CD14-positive monocyte (primary cell): Measurements from ENCODE around the gene UVRAG. TPM values are rescaled to one million over a fixed set of nuclear protein-coding genes. Genes with fewer than 3 reads are reported as not detected.

Source experiments
- DNase-seq, 3 donors: peaks; one replicate each; pipeline ENCODE4 v3.0.0-alpha.2; 2011 to 2022
- H2AFZ ChIP-seq: 2 replicates; pipeline ENCODE4 v1.6.0; 2012; ENCODE audit warnings: mild to moderate bottlenecking, low read depth, low read length, inconsistent platforms; ENCODE audit not compliant: insufficient read depth, poor library complexity, severe bottlenecking
- H3K27ac ChIP-seq, 2 donors: 1 replicate in 1 of 2; 2 replicates in 1 of 2; pipeline ENCODE4 v1.5.1; 2012 to 2013; ENCODE audit warnings: low read length in 2 of 2, control low read depth in 1 of 2, inconsistent platforms in 1 of 2, low read depth in 1 of 2, mild to moderate bottlenecking in 1 of 2
- H3K27me3 ChIP-seq, 2 donors: one replicate each; pipeline versions ENCODE4 v1.6.0 to v1.6.1; 2011 to 2013; ENCODE audit warnings: low read length in 2 of 2; ENCODE audit not compliant: control insufficient read depth in 2 of 2, insufficient read depth in 2 of 2
- H3K36me3 ChIP-seq, 2 donors: replicated peaks in 1 of 2; 1 replicate in 1 of 2; 2 replicates in 1 of 2; pipeline versions ENCODE4 v1.5.1 to v1.6.1; 2012 to 2013; ENCODE audit warnings: low read length in 2 of 2, control low read depth in 1 of 2, inconsistent platforms in 1 of 2, mild to moderate bottlenecking in 1 of 2; ENCODE audit not compliant: insufficient read depth in 2 of 2, control insufficient read depth in 1 of 2
- H3K4me1 ChIP-seq, 2 donors: 1 replicate in 1 of 2; 2 replicates in 1 of 2; pipeline versions ENCODE4 v1.5.1 to v1.6.1; 2012 to 2013; ENCODE audit warnings: low read length in 2 of 2, control low read depth in 1 of 2, inconsistent platforms in 1 of 2, mild to moderate bottlenecking in 1 of 2, moderate library complexity in 1 of 2; ENCODE audit not compliant: insufficient read depth in 2 of 2, control insufficient read depth in 1 of 2
- H3K4me2 ChIP-seq: replicated peaks from 2 replicates; pipeline ENCODE3; 2012; ENCODE audit warnings: low read length, moderate library complexity, mild to moderate bottlenecking; ENCODE audit not compliant: poor library complexity, severe bottlenecking; ENCODE audit errors: extremely low read depth
- H3K4me3 ChIP-seq, 3 experiments: fragments of 200-600 bp in 1 of 3; sonication (generic) in 1 of 3; replicated peaks in 1 of 3; 1 replicate in 2 of 3; 2 replicates in 1 of 3; pipeline ENCODE4 v1.5.1; 2011 to 2013; ENCODE audit warnings: low read length in 3 of 3, mild to moderate bottlenecking in 3 of 3, control low read depth in 2 of 3, low read depth in 2 of 3, inconsistent platforms in 1 of 3, moderate library complexity in 1 of 3
- H3K79me2 ChIP-seq: 2 replicates; pipeline ENCODE4 v1.6.0; 2012; ENCODE audit warnings: mild to moderate bottlenecking, control low read depth, inconsistent platforms, low read length, moderate library complexity; ENCODE audit not compliant: insufficient read depth
- H3K9ac ChIP-seq: 2 replicates; pipeline ENCODE4 v1.6.0; 2017; ENCODE audit warnings: low read length, mild to moderate bottlenecking; ENCODE audit not compliant: insufficient read depth, poor library complexity, severe bottlenecking
- H3K9me3 ChIP-seq, 2 donors: replicated peaks in 1 of 2; 1 replicate in 1 of 2; 2 replicates in 1 of 2; pipeline versions ENCODE4 v1.5.1 to v1.6.1; 2012 to 2013; ENCODE audit warnings: low read length in 2 of 2, control low read depth in 1 of 2; ENCODE audit not compliant: control insufficient read depth in 1 of 2, insufficient read depth in 1 of 2
- H4K20me1 ChIP-seq: 2 replicates; pipeline ENCODE4 v1.6.0; 2012; ENCODE audit warnings: mild to moderate bottlenecking, low read length, control low read depth, moderate library complexity; ENCODE audit not compliant: insufficient read depth
- H3K27ac Mint-ChIP-seq, 7 donors: one replicate each; pipeline ENCODE4 v1.8.0; 2020; ENCODE audit warnings: mild to moderate bottlenecking in 7 of 7, mixed read lengths in 7 of 7, moderate library complexity in 6 of 7, inconsistent platforms in 2 of 7
- H3K27me3 Mint-ChIP-seq, 3 donors: one replicate each; pipeline ENCODE4 v1.8.0; 2021 to 2022; ENCODE audit warnings: low read depth in 3 of 3, mild to moderate bottlenecking in 3 of 3, mixed read lengths in 3 of 3, moderate library complexity in 3 of 3, inconsistent platforms in 1 of 3
- H3K36me3 Mint-ChIP-seq, 2 donors: one replicate each; pipeline ENCODE4 v1.8.0; 2020; ENCODE audit warnings: mixed read lengths in 2 of 2, inconsistent platforms in 1 of 2, mild to moderate bottlenecking in 1 of 2
- H3K4me1 Mint-ChIP-seq: one replicate; pipeline ENCODE4 v1.8.0; 2020; ENCODE audit warnings: mild to moderate bottlenecking, mixed read lengths
- H3K4me3 Mint-ChIP-seq, 2 donors: one replicate each; pipeline ENCODE4 v1.8.0; 2020; ENCODE audit warnings: mild to moderate bottlenecking in 2 of 2, mixed read lengths in 2 of 2, moderate library complexity in 1 of 2
- H3K9me3 Mint-ChIP-seq, 7 donors: one replicate each; pipeline ENCODE4 v1.8.0; 2020 to 2022; ENCODE audit warnings: mixed read lengths in 7 of 7, mild to moderate bottlenecking in 6 of 7, moderate library complexity in 6 of 7, inconsistent platforms in 2 of 7
- CTCF ChIP-seq: fragments of 200-600 bp; IDR thresholded peaks from one replicate; pipeline ENCODE4 v1.8.0; 2022; ENCODE audit warnings: antibody characterized with exemption, mild to moderate bottlenecking
- WGBS: methylation state at CpG from one replicate; pipeline ENCODE4 v1.1.5; 2013; ENCODE audit warnings: missing lambda C conversion rate; ENCODE audit not compliant: insufficient coverage; 5-methylcytosine and 5-hydroxymethylcytosine counted together
- intact Hi-C, 2 donors: fragments of 100-400 bp; cut with micrococcal nuclease; formaldehyde crosslinking; loops; one replicate each; pipeline versions ENCODE4 v1.15.0 to v1.15.1; 2023
- polyA plus RNA-seq, 3 donors: library from polyadenylated mRNA; depleted of rRNA in 1 of 3; unstranded in 2 of 3; stranded (reverse) in 1 of 3; fragments of 300-500 nt in 2 of 3; fragments of >200 nt in 1 of 3; fragmentation: Illumina TruSeq in 2 of 3; gene quantifications; 1 replicate in 2 of 3; 2 replicates in 1 of 3; pipeline ENCODE4 v1.2.3, GENCODE V29; 2012 to 2021

Gene UVRAG
- polyA plus RNA-seq, 3 donors = 13.7 to 20.5 (median 20.0) TPM

- Mint-ChIP-seq H3K4me1 (peaks cover 2% of the 10 kb centered on the region), H3K36me3 (peaks cover 18 to 24% of the 10 kb centered on the region in 2 donors), H3K27ac (no peak overlapping the region), H3K27me3 (no peaks in the 10 kb centered on the region), H3K9me3 (peaks cover 0 to 1% (median 0%) of the 10 kb centered on the region in 7 donors), H3K4me3 (no peak overlapping the region)
- DNase-seq = no peak
- H3K9me3 ChIP-seq = no peaks in the 10 kb centered on the region
- H3K36me3 ChIP-seq = peaks cover 3 to 25% of the 10 kb centered on the region in 2 donors
- peaks cover 12% of the 10 kb centered on the region for H4K20me1 ChIP-seq
- no peak overlapping the region for H3K9ac ChIP-seq
- intact Hi-C loops = no loop called here
- H3K79me2 ChIP-seq = peaks cover 4% of the 10 kb centered on the region
- H3K27ac ChIP-seq = no peak overlapping the region
- H3K4me2 ChIP-seq = no peak overlapping the region
- no CpG with 5 or more reads among the region's 2 CpGs for WGBS
- H3K27me3 ChIP-seq = no peaks in the 10 kb centered on the region
- TF ChIP-seq CTCF = no peak
- H3K4me1 ChIP-seq = no peaks in the 10 kb centered on the region
- no peak overlapping the region for H3K4me3 ChIP-seq
- no peak overlapping the region for H2AFZ ChIP-seq
Measured at GRCh38 chr11:76035020-76035419, 220.0 kb downstream of the UVRAG start.

GRCh38 chr11:76038608-76039007 is 223.6 kb downstream of the UVRAG start:
- Mint-ChIP-seq H3K27ac (peak overlapping the region in 1 of 7 donors; percentile 73), H3K4me3 (no peak overlapping the region), H3K27me3 (no peaks in the 10 kb centered on the region), H3K4me1 (peaks cover under 1% of the 10 kb centered on the region), H3K9me3 (peaks cover 0 to 1% (median 0%) of the 10 kb centered on the region in 7 donors), H3K36me3 (peaks cover 15 to 27% of the 10 kb centered on the region in 2 donors)
- Histone ChIP-seq H3K27me3 (no peaks in the 10 kb centered on the region), H3K9me3 (no peaks in the 10 kb centered on the region), H3K79me2 (no peaks in the 10 kb centered on the region), H3K27ac (peak overlapping the region in 1 of 2 donors; percentile 18), H3K4me3 (no peak overlapping the region), H3K4me2 (no peak overlapping the region), H3K9ac (no peak overlapping the region), H4K20me1 (peaks cover 8% of the 10 kb centered on the region), H3K36me3 (peaks cover 2 to 6% of the 10 kb centered on the region in 2 donors), H3K4me1 (no peaks in the 10 kb centered on the region), H2AFZ (no peak overlapping the region)
- no peak for DNase-seq
- intact Hi-C loops = no loop called here
- no peak for TF ChIP-seq CTCF
